Chondrocyte (in vitro differentiated cells): ENCODE data around the gene HARBI1. TPM values are rescaled to one million over a fixed set of nuclear protein-coding genes. Genes with fewer than 3 reads are reported as not detected.

Source experiments
- DNase-seq: peaks from one replicate; pipeline ENCODE4 v3.0.0; 2021; ENCODE audit warnings: mixed read lengths, low spot score
- H3K27ac Mint-ChIP-seq: one replicate; pipeline ENCODE4 v1.8.0; 2021; ENCODE audit warnings: mild to moderate bottlenecking, moderate library complexity, mixed read lengths; ENCODE audit not compliant: unreplicated experiment
- H3K27me3 Mint-ChIP-seq: 2 replicates; pipeline ENCODE4 v1.8.0; 2021; ENCODE audit warnings: low read depth, mixed read lengths
- H3K36me3 Mint-ChIP-seq: 2 replicates; pipeline ENCODE4 v1.8.0; 2021; ENCODE audit warnings: low read depth, mixed read lengths
- H3K4me1 Mint-ChIP-seq: 2 replicates; pipeline ENCODE4 v1.8.0; 2021; ENCODE audit warnings: low read depth, mild to moderate bottlenecking, mixed read lengths
- H3K4me3 Mint-ChIP-seq: one replicate; pipeline ENCODE4 v1.8.0; 2021; ENCODE audit warnings: mild to moderate bottlenecking, moderate library complexity, mixed read lengths; ENCODE audit not compliant: unreplicated experiment
- H3K9me3 Mint-ChIP-seq: 2 replicates; pipeline ENCODE4 v1.8.0; 2021; ENCODE audit warnings: low read depth, mixed read lengths
- CTCF ChIP-seq: fragments of 200-600 bp; sonication (generic); IDR thresholded peaks from 2 replicates; pipeline ENCODE4 v1.5.0; 2021; ENCODE audit warnings: antibody characterized with exemption, mild to moderate bottlenecking, moderate library complexity
- total RNA-seq: library from RNA; stranded (reverse); gene quantifications from 3 replicates; pipeline ENCODE4 v1.2.1, GENCODE V29; 2021

Gene HARBI1
- total RNA-seq, 1 donor from 2014 or later = 7.3 TPM

- TF ChIP-seq CTCF = no peak
- Mint-ChIP-seq H3K9me3 (no peaks in the 10 kb centered on the region), H3K27me3 (no peaks in the 10 kb centered on the region), H3K27ac (no peak overlapping the region), H3K4me1 (peaks cover 31% of the 10 kb centered on the region), H3K4me3 (no peak overlapping the region), H3K36me3 (peaks cover 48% of the 10 kb centered on the region)
- no peak for DNase-seq
Measured at GRCh38 chr11:46662366-46662765, 45.3 kb upstream of the HARBI1 start.

DNA sequence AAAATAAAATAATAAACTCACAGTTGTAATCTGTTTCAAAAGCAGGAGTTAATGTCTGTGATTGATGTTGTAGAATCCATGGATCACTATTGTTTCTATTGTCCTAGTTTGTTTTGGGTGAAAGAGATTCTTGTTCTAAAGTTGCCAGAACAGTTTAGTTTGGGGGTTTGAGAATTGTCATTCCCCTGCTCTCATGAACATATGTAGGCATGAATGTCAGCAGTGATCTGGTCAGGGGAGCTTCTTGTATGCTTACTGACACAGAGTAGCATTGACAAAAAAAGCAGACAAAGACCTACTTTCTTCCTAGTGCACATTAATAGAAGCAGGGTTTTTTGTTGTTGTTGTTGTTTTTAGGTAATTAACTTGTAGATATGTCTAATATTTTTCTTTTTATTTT is 44.8 kb upstream of the HARBI1 start:
- H3K9me3 Mint-ChIP-seq = no peaks in the 10 kb centered on the region
- peaks cover 30% of the 10 kb centered on the region for H3K4me1 Mint-ChIP-seq
- H3K36me3 Mint-ChIP-seq = peaks cover 45% of the 10 kb centered on the region
- H3K27ac Mint-ChIP-seq = no peak overlapping the region
- no peak for DNase-seq
- no peak for TF ChIP-seq CTCF
- H3K4me3 Mint-ChIP-seq = no peak overlapping the region
- H3K27me3 Mint-ChIP-seq = no peaks in the 10 kb centered on the region

- Mint-ChIP-seq H3K36me3 (peaks cover 38% of the 10 kb centered on the region), H3K9me3 (no peaks in the 10 kb centered on the region), H3K27ac (peak overlapping the region; percentile 1), H3K27me3 (no peaks in the 10 kb centered on the region), H3K4me1 (peaks cover 22% of the 10 kb centered on the region), H3K4me3 (no peak overlapping the region)
- no peak for DNase-seq
- TF ChIP-seq CTCF = no peak
Measured at GRCh38 chr11:46659908-46660307, 42.9 kb upstream of the HARBI1 start.

DNA sequence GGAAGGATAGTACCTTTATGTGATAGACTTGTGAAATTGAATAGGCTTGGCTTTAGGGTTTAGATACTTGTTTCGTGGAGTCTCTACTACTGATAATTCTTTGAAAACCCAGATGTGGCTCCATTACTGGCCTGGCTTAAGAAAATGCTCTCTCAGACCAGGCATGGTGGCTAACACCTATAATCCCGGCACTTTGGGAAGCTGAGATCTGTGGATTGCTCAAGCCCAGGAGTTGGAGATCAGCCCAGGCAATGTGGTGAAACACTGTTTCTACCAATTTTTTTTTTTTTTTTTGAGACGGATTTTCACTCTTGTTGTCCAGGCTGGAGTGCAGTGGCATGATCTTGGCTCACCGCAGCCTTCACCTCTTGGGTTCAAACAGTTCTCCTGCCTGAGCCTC is 41.2 kb upstream of the HARBI1 start:
- Mint-ChIP-seq H3K4me1 (peaks cover 22% of the 10 kb centered on the region), H3K27ac (no peak overlapping the region), H3K9me3 (no peaks in the 10 kb centered on the region), H3K4me3 (no peak overlapping the region), H3K36me3 (peaks cover 30% of the 10 kb centered on the region), H3K27me3 (no peaks in the 10 kb centered on the region)
- DNase-seq = no peak
- no peak for TF ChIP-seq CTCF

- H3K9me3 Mint-ChIP-seq = no peaks in the 10 kb centered on the region
- peaks cover 27% of the 10 kb centered on the region for H3K36me3 Mint-ChIP-seq
- no peak overlapping the region for H3K27ac Mint-ChIP-seq
Measured at GRCh38 chr11:46657186-46657585, 40.2 kb upstream of the HARBI1 start.

More at GRCh38 chr11:46657186-46657585, 40.2 kb upstream of the HARBI1 start:
- peaks cover 22% of the 10 kb centered on the region for H3K4me1 Mint-ChIP-seq
- no peak for TF ChIP-seq CTCF
- H3K27me3 Mint-ChIP-seq = no peaks in the 10 kb centered on the region
- no peak overlapping the region for H3K4me3 Mint-ChIP-seq
- no peak for DNase-seq
